K562 (cell line): ENCODE results near the gene PPP6R1. TPM values are rescaled to one million over a fixed set of nuclear protein-coding genes. Genes with fewer than 3 reads are reported as not detected.

Source experiments
- CHD1 ChIP-seq: fragments of 200-600 bp; sonication (generic); IDR thresholded peaks from one replicate; pipeline ENCODE4 v1.6.1; 2012; ENCODE audit warnings: mild to moderate bottlenecking, moderate library complexity, low read length, inconsistent platforms
- FOXP4 ChIP-seq: sonication (generic); formaldehyde crosslinking; IDR thresholded peaks from 2 replicates; pipeline ENCODE4 v1.8.0; 2022; ENCODE audit warnings: mild to moderate bottlenecking, missing genetic modification reagents, borderline replicate concordance
- LCOR ChIP-seq: sonication (generic); formaldehyde crosslinking; IDR thresholded peaks from 2 replicates; pipeline ENCODE4 v1.8.0; 2022; ENCODE audit warnings: mild to moderate bottlenecking, missing genetic modification reagents
- MNT ChIP-seq, 2 experiments: fragments of 450-650 bp; conservative IDR thresholded peaks; 2 replicates each; pipeline ENCODE4 v1.6.1; 2017; ENCODE audit warnings: mild to moderate bottlenecking in 2 of 2, moderate library complexity in 2 of 2
- MYNN ChIP-seq, 2 experiments: sonication (generic); formaldehyde crosslinking in 1 of 2; IDR thresholded peaks; 2 replicates each; pipeline versions ENCODE4 v1.5.0 to v1.6.1; 2016 to 2020; ENCODE audit warnings: antibody characterized with exemption in 1 of 2, missing genetic modification reagents in 1 of 2
- POLR2B ChIP-seq: fragments of 450-650 bp; IDR thresholded peaks from 2 replicates; pipeline ENCODE4 v1.6.1; 2018; ENCODE audit warnings: low read depth; ENCODE audit not compliant: partially characterized antibody
- PTBP1 ChIP-seq: fragments of 200-400 bp; formaldehyde crosslinking; IDR thresholded peaks from 2 replicates; pipeline ENCODE4 v1.6.1; 2017; ENCODE audit warnings: low read depth, low read length
- PURB ChIP-seq: sonication (generic); formaldehyde crosslinking; IDR thresholded peaks from 2 replicates; pipeline ENCODE4 v1.9.0; 2021; ENCODE audit warnings: low read depth, mild to moderate bottlenecking, missing genetic modification reagents
- RBM22 ChIP-seq: fragments of 200-400 bp; formaldehyde crosslinking; IDR thresholded peaks from 2 replicates; pipeline ENCODE4 v1.6.1; 2018; ENCODE audit warnings: low read length, low read depth; ENCODE audit not compliant: poor library complexity, severe bottlenecking
- SMAD1 ChIP-seq: fragments of 150-350 bp; IDR thresholded peaks from 2 replicates; pipeline ENCODE4 v1.6.1; 2014; ENCODE audit warnings: low read length, low read depth; ENCODE audit not compliant: partially characterized antibody
- STAG1 ChIP-seq: sonication (generic); formaldehyde crosslinking; IDR thresholded peaks from 2 replicates; pipeline ENCODE4 v1.5.0; 2020; ENCODE audit warnings: missing genetic modification reagents, borderline replicate concordance
- ZFP36 ChIP-seq: fragments of 150-350 bp; IDR thresholded peaks from 2 replicates; pipeline ENCODE4 v1.6.1; 2018; ENCODE audit warnings: low read length, low read depth; ENCODE audit not compliant: partially characterized antibody
- ZNF384 ChIP-seq: IDR thresholded peaks from 2 replicates; pipeline ENCODE4 v1.6.1; 2012; ENCODE audit warnings: low read depth, low read length, improper control_type of control experiment
- ZNF717 ChIP-seq: fragments of 250-450 bp; sonication (Bioruptor Pico); IDR thresholded peaks from 2 replicates; pipeline ENCODE4 v1.5.0; 2021
- polyA plus RNA-seq, 8 experiments: library from polyadenylated mRNA; depleted of rRNA in 4 of 8; stranded (reverse) in 5 of 8; unstranded in 3 of 8; fragments of >200 nt; fragmentation: Nextera tagmentation in 2 of 8; fragmentation: Illumina TruSeq in 1 of 8; extraction: Ambion mirVana in 2 of 8; extraction: Trizol in 1 of 8; gene quantifications; 2 replicates each; pipeline versions ENCODE4 v1.2.1 to v1.2.3, GENCODE V29; 2011 to 2014; ENCODE audit warnings: inconsistent platforms in 1 of 8, missing spikeins in 1 of 8
- total RNA-seq, 7 experiments: library from RNA; depleted of rRNA in 6 of 7; stranded (reverse); fragments of >200 nt in 6 of 7; fragmentation: Illumina TruSeq in 2 of 7; extraction: Trizol in 2 of 7; gene quantifications; 2 replicates each; pipeline versions ENCODE4 v1.2.1 to v1.2.3, GENCODE V29; 2011 to 2021; ENCODE audit warnings: low replicate concordance in 1 of 7
- TF ChIP-seq, protein P1 (sequence below): IDR thresholded peaks from 3 replicates; pipeline ENCODE4 v1.6.1; 2011; ENCODE audit warnings: borderline replicate concordance, mild to moderate bottlenecking, moderate library complexity; ENCODE audit not compliant: insufficient read length; ENCODE audit errors: extremely low read depth
- TF ChIP-seq, protein P2 (sequence below): fragments of 450-650 bp; formaldehyde crosslinking; IDR thresholded peaks from 2 replicates; pipeline ENCODE4 v1.4.0; 2022; ENCODE audit warnings: missing genetic modification characterization
- TF ChIP-seq, protein P3 (sequence below): fragments of 250-450 bp; sonication (Bioruptor Pico); IDR thresholded peaks from 2 replicates; pipeline ENCODE4 v1.8.0; 2022; ENCODE audit warnings: moderate library complexity, mild to moderate bottlenecking, inconsistent platforms

PPP6R1 gene
- total and polyA plus RNA-seq, 9 of the 15 experiments (the other 6 are each of a cell fraction or from before 2014, with no cell fraction given): 0.48 to 135 (median 37.2) TPM

DNA sequence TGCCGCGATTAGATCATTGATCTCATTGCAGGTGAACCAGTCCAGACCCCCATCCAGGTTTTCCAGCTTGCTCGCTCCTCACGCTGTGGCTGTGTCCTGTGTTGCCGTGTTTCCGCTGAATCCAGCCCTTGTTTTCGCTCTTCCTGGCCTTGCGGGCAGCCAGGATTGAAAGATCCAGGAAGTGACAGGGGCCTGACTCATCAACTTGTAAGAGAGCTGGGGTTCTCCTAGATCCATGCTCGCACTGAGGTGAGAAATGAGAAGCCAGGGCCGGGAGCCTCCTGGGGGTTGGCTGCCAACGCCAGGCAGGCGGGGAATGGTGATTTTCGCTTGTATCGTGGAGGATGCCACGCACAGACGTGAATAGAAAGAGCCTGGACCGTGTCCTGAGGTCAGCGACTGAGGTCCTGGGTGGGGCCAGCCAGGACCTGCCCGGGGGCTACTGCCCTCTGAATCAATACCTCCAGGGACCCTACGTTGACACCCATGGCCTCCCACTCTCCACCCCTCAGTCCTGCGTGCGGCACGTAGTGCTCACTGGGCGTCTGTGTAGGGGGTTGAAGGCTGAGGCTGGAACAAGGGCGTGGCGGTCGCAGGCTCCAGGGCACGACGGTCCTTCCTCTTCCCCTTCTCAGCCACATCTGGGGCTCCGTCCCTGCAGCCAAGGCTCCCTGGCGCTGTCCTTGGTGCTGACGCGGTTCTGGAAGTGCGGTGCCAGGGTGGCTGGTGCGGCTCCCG lies 42.2 kb downstream of the PPP6R1 start (continued):
- TF ChIP-seq, protein P1, sequence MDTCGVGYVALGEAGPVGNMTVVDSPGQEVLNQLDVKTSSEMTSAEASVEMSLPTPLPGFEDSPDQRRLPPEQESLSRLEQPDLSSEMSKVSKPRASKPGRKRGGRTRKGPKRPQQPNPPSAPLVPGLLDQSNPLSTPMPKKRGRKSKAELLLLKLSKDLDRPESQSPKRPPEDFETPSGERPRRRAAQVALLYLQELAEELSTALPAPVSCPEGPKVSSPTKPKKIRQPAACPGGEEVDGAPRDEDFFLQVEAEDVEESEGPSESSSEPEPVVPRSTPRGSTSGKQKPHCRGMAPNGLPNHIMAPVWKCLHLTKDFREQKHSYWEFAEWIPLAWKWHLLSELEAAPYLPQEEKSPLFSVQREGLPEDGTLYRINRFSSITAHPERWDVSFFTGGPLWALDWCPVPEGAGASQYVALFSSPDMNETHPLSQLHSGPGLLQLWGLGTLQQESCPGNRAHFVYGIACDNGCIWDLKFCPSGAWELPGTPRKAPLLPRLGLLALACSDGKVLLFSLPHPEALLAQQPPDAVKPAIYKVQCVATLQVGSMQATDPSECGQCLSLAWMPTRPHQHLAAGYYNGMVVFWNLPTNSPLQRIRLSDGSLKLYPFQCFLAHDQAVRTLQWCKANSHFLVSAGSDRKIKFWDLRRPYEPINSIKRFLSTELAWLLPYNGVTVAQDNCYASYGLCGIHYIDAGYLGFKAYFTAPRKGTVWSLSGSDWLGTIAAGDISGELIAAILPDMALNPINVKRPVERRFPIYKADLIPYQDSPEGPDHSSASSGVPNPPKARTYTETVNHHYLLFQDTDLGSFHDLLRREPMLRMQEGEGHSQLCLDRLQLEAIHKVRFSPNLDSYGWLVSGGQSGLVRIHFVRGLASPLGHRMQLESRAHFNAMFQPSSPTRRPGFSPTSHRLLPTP: no peak
- TF ChIP-seq PTBP1 (peak; percentile 22; the same call in 1 of the 2 replicates), POLR2B (peak; percentile 77), SMAD1 (peak; percentile 43), PURB (CRISPR knock-in tag) (no peak), STAG1 (CRISPR knock-in tag) (peak; percentile 39; the same call in 1 of the 2 replicates), MNT (conservative IDR thresholded peaks at IDR 0.05) (peak; percentile 89 to 91), ZNF717 (CRISPR knock-in tag) (peak; percentile 82; the same call in 1 of the 2 replicates), RBM22 (peak; percentile 96), MYNN (IDR thresholded peaks at IDR 0.05) (peak; percentile 93), MYNN (CRISPR knock-in tag; IDR thresholded peaks at IDR 0.05) (0 out of 2 replicates have a peak, but pooled peaks have one; percentile 17), ZNF384 (no peak; the same call in none of the 2 replicates), CHD1 (peak; percentile 91), ZFP36 (peak; percentile 13), LCOR (CRISPR knock-in tag) (peak; percentile 76), FOXP4 (peak; percentile 92; the same call in 1 of the 2 replicates)
- TF ChIP-seq, protein P2, sequence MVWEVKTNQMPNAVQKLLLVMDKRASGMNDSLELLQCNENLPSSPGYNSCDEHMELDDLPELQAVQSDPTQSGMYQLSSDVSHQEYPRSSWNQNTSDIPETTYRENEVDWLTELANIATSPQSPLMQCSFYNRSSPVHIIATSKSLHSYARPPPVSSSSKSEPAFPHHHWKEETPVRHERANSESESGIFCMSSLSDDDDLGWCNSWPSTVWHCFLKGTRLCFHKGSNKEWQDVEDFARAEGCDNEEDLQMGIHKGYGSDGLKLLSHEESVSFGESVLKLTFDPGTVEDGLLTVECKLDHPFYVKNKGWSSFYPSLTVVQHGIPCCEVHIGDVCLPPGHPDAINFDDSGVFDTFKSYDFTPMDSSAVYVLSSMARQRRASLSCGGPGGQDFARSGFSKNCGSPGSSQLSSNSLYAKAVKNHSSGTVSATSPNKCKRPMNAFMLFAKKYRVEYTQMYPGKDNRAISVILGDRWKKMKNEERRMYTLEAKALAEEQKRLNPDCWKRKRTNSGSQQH (CRISPR knock-in tag): peak; percentile 62; the same call in 1 of the 2 replicates
- TF ChIP-seq, protein P3, sequence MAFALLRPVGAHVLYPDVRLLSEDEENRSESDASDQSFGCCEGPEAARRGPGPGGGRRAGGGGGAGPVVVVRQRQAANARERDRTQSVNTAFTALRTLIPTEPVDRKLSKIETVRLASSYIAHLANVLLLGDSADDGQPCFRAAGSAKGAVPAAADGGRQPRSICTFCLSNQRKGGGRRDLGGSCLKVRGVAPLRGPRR (CRISPR knock-in tag): no peak
